Right lung (tissue), 5 donors: ENCODE data around the gene IFNL2. TPM values are rescaled to one million over a fixed set of nuclear protein-coding genes. Genes with fewer than 3 reads are reported as not detected.

Experiments used
- DNase-seq, 2 donors: peaks; one replicate each; pipeline ENCODE4 v3.0.0-alpha.2; 2013
- polyA plus RNA-seq, 5 donors: library from polyadenylated mRNA; unstranded; fragments of 120-200 nt; gene quantifications; one replicate each; pipeline versions ENCODE4 v1.2.1 to v1.2.3, GENCODE V29; 2013; ENCODE audit warnings: inconsistent platforms in 1 of 5, low replicate concordance in 1 of 5; ENCODE audit not compliant: insufficient read length in 5 of 5, insufficient read depth in 1 of 5

IFNL2 gene
- polyA plus RNA-seq, 5 donors: not detected

DNA sequence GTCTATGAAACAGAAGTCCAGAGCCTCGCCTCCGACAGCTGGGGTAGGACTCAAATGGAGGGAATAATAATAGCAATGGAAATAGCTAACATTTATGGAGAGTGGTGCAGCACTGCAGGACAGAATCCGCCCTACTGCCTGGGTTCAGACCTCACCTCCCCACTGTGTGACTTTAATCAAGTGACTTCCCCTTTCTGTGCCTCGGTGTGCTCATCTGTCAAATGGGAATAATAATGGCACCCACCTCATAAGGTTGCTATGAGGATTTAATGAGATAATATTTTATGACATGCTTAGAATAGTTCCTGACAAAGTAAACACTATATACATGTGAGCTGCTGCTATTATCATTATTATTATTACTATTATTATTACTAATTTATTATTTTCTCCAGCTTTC lies 49.3 kb downstream of the IFNL2 start:
- DNase-seq: no peak

DNA sequence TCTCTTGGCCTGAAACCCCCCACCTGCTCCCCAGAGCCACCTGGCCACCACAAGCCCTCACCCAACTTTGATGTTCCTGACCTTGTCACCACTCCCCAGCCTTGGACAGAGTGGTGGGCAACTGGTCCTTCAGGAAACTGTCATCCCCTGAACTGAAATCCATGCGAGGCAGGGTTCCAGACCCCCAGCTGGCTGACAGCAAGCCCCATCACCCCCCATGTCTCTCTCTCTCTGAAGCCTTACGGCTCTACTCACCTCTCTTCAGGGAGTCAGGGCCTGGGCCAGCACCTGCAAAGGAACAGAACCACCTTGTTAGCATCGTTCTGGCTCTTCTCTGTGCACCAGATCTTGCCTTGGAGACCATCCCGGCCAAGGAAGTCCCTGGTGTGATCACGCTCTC lies 49.9 kb downstream of the IFNL2 start:
- DNase-seq: no peak

DNA sequence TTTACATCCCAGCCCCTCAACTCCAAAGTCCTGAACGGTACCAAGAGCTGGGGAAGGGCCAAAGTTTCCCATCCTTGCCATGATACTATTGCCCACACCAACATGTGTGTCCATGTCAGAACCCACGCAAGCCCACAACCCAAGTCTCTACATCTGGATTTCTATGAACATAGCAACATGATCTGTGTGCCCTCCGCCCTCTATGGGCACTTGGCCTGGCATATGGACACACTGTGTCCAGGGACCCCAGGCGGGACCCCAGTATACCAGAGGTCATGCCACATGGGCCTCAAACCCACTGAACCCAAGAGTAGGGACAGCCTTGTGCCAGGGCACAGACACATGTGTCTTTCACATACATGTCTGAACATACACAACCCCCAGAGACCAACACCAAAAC lies 50.5 kb downstream of the IFNL2 start:
- no peak for DNase-seq

DNA sequence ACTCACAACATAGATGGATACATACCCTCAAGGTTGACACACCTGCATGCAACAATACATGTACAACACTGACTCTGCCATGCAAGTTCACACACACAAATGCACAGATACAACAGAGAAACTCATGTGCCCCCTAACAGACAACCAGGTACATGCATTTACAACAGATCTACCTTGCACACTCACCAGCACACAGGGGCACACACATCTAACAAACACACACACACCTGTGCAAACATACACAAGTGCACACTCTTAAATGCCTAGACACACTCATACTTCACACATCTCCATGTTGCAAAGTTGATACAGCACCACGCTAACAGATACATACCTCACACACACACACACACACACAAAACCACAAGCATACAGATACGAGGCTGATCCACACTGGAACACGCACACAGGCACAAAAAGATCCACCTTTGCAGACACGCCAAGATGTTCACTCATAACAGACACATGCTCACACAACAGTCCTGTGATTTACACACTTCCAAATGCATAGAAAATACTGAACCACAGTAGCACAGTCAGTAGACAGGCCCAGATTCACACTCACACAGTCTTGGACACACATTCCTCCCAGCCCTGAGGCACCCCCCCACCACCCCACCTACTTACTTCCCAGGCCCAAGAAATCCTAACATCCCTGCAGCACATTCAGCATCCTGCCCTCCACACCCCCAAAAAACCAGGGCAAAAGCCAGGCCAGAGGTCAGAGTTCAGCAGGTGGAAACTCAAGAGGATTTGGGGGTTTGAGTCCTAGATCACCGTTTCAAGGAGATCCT lies 51.1 kb downstream of the IFNL2 start:
- DNase-seq: no peak

Other genes starting within 250 kb of the IFNL2 start
- 1 to 10 TPM; 3.6 to 5.1 (median 4.1) TPM for gene FBXO27, start 235.8 kb upstream of the IFNL2 start, polyA plus RNA-seq
- under 1 TPM; 0.08 to 0.16 (median 0.14) TPM for gene ACP7, start 184.0 kb upstream of the IFNL2 start, polyA plus RNA-seq
- gene PAK4, start 142.6 kb upstream of the IFNL2 start, polyA plus RNA-seq: 10 to 100 TPM; 32.3 to 71.0 (median 52.4) TPM
- gene NCCRP1, start 71.4 kb upstream of the IFNL2 start, polyA plus RNA-seq: under 1 TPM; 0.09 to 0.29 (median 0.21) TPM
- gene SYCN, start 64.1 kb upstream of the IFNL2 start, polyA plus RNA-seq: not detected
- not detected for gene IFNL3, start 23.4 kb upstream of the IFNL2 start, polyA plus RNA-seq
- not detected for gene IFNL4, start 19.5 kb upstream of the IFNL2 start, polyA plus RNA-seq
- not detected for gene IFNL1, start 28.0 kb downstream of the IFNL2 start, polyA plus RNA-seq
- 1 to 10 TPM; 1.3 to 3.3 (median 2.1) TPM for gene LRFN1, start 52.5 kb downstream of the IFNL2 start, polyA plus RNA-seq
- 10 to 100 TPM; 42.5 to 54.5 (median 50.2) TPM for gene GMFG, start 67.6 kb downstream of the IFNL2 start, polyA plus RNA-seq
- gene SAMD4B, start 74.0 kb downstream of the IFNL2 start, polyA plus RNA-seq: 100 to 1,000 TPM in 3 of 5 donors, 10 to 100 TPM in 2; 79.7 to 128 (median 117) TPM
- gene PAF1, start 122.7 kb downstream of the IFNL2 start, polyA plus RNA-seq: 10 to 100 TPM; 57.7 to 71.1 (median 69.7) TPM
- 10 to 100 TPM; 32.9 to 45.0 (median 34.4) TPM for gene MED29, start 123.0 kb downstream of the IFNL2 start, polyA plus RNA-seq
- 100 to 1,000 TPM in 1 of 5 donors, 10 to 100 TPM in 4; 36.6 to 122 (median 82.1) TPM for gene ZFP36, start 138.5 kb downstream of the IFNL2 start, polyA plus RNA-seq
- 10 to 100 TPM; 75.8 to 98.2 (median 89.8) TPM for gene PLEKHG2, start 144.3 kb downstream of the IFNL2 start, polyA plus RNA-seq
- 1,000 to 10,000 TPM; 1,340 to 2,075 (median 1,433) TPM for gene RPS16, start 167.6 kb downstream of the IFNL2 start, polyA plus RNA-seq
- gene SUPT5H, start 177.2 kb downstream of the IFNL2 start, polyA plus RNA-seq: 100 to 1,000 TPM; 112 to 153 (median 126) TPM
- 10 to 100 TPM; 57.7 to 81.3 (median 69.1) TPM for gene TIMM50, start 212.4 kb downstream of the IFNL2 start, polyA plus RNA-seq
- gene DLL3, start 230.6 kb downstream of the IFNL2 start, polyA plus RNA-seq: under 1 TPM; 0.18 to 0.59 (median 0.43) TPM
- under 1 TPM in 4 of 5 donors, not detected in 1; 0.25 to 0.51 (median 0.42) TPM for gene SELENOV, start 246.7 kb downstream of the IFNL2 start, polyA plus RNA-seq